Testis (tissue), 3 donors: ENCODE results near the gene CBFA2T3. TPM values are rescaled to one million over a fixed set of nuclear protein-coding genes. Genes with fewer than 3 reads are reported as not detected.

Experiments
- DNase-seq: peaks from one replicate; pipeline ENCODE4 v3.0.0-alpha.2; 2019
- H3K27ac ChIP-seq, 2 donors: fragments of 200-600 bp; sonication (generic); one replicate each; pipeline ENCODE4 v1.5.1; 2019
- H3K27me3 ChIP-seq: fragments of 200-600 bp; sonication (generic); one replicate; pipeline ENCODE4 v1.5.1; 2019
- H3K36me3 ChIP-seq: fragments of 200-600 bp; sonication (generic); one replicate; pipeline ENCODE4 v1.5.1; 2017; ENCODE audit warnings: low read depth; ENCODE audit errors: missing control alignments
- H3K4me1 ChIP-seq: fragments of 200-600 bp; sonication (generic); one replicate; pipeline ENCODE4 v1.5.1; 2019
- H3K4me3 ChIP-seq, 2 donors: fragments of 200-600 bp; sonication (generic); one replicate each; pipeline ENCODE4 v1.5.1; 2017 to 2019
- H3K9me3 ChIP-seq: fragments of 200-600 bp; sonication (generic); one replicate; pipeline ENCODE4 v1.5.1; 2017
- POLR2A ChIP-seq: fragments of 450-650 bp; IDR thresholded peaks from one replicate; pipeline ENCODE4 v1.6.1; 2017; ENCODE audit warnings: antibody characterized with exemption, mild to moderate bottlenecking, moderate library complexity
- WGBS, 2 donors: methylation state at CpG; one replicate each; pipeline ENCODE4 v1.1.5; 2018; 5-methylcytosine and 5-hydroxymethylcytosine counted together
- intact Hi-C: fragments of 100-400 bp; cut with DNase I; formaldehyde crosslinking; loops from one replicate; pipeline ENCODE4 v1.15.1; 2023; ENCODE audit warnings: low total_unique reads
- polyA plus RNA-seq: library from polyadenylated mRNA; stranded (reverse); fragments of 350-450 nt; fragmentation: Illumina TruSeq; extraction: RNeasy Lipid Tissue Mini Kit (QIAGEN cat#74804); gene quantifications from one replicate; pipeline ENCODE4 v1.2.3, GENCODE V29; 2014; ENCODE audit warnings: low read depth, low replicate concordance; ENCODE audit not compliant: insufficient read depth
- total RNA-seq, 2 donors: library from RNA; depleted of rRNA; stranded (reverse); fragments of >200 nt; gene quantifications; one replicate each; pipeline ENCODE4 v1.2.3, GENCODE V29; 2016
- TF ChIP-seq, protein P1 (sequence below), 3 experiments: fragments of 450-650 bp in 2 of 3; fragments of 200-600 bp in 1 of 3; sonication (generic) in 1 of 3; IDR thresholded peaks; one replicate each; pipeline ENCODE4 v1.5.1; 2016 to 2019; ENCODE audit warnings: antibody characterized with exemption in 3 of 3, mild to moderate bottlenecking in 2 of 3, moderate library complexity in 1 of 3

Gene CBFA2T3
- total and polyA plus RNA-seq, 3 donors from 2014 or later: 7.1 to 11.9 (median 9.2) TPM

DNA sequence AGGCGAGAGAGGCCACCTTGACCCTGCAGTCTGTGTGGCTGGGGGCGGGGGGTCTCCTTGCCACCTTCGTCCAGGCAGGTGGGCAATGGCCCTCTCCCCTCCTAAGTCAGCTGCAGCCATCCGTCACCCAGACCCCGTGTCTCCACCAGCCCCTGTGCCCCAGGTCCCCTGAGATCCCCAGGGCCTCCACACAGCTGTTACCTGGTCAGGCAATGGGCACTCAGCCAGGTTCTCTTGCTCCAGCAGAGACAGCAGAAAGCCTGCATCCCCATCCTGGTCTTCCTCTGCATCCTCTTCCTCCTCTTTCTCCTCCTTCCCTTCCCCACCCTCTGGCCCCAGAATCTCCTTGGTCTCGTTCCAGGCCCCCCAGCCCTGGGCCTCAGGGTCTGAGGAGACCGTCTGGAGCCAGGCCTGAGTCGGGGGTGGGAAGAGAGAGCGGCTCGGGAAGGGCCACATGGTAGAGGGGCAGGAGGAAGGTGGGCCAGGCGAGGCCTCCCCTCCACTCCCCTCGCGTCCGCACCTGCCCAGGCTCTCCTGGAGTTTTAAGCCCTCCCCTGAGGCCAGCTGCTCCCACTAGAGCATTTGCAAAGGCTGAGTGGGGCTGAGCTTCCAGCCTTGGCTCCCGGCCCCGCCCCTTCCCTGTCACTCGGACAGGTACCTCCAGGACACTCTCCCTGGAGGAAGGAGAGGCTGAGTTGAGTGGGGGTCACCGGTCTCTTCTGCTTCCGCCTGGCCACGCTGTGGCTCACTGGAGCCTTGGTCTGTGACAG, 110.7 kb downstream of the CBFA2T3 start, which contains the start of gene PABPN1L:
PABPN1L (minus strand) TSS at position 510 of the 770 bp plus-strand sequence; CDS start at position 456, 54 bp downstream.
- Histone ChIP-seq H3K27me3 (no peaks in the 10 kb centered on the region), H3K27ac (no peak within 1 kb of the TSS), H3K9me3 (no peaks in the 10 kb centered on the region), H3K36me3 (no peaks in the 10 kb centered on the region), H3K4me1 (peaks cover 4% of the 10 kb centered on the region), H3K4me3 (no peak within 1 kb of the TSS)
- DNase-seq: no peak
- WGBS, 2 donors: 70 to 79% methylated on average over 10 to 20 of the region's 20 CpGs
- intact Hi-C loops: no loop called here
- no peak for TF ChIP-seq POLR2A

DNA sequence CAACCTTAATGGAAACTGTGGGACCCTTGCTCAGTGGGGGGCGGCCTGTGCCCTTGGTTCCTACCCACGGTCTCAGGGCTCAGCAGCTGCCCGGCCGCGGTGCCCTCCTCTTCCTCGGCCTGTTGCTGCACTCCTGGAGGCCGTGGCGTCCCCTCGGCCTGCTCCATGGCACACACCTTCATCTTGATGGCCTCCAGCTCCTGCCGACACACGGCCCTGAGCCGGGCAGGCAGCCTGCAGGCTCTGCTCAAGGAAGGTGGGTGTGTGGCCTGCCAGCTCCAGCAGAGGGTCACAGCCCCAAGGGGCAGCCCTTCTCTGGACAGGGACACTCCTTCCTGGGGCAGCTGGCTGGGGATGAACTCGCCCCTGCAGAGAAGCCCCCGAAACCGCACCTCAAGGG, 111.3 kb downstream of the CBFA2T3 start:
- DNase-seq: no peak
- intact Hi-C loops: no loop called here
- Histone ChIP-seq H3K36me3 (no peaks in the 10 kb centered on the region), H3K27ac (no peak overlapping the region), H3K9me3 (no peaks in the 10 kb centered on the region), H3K27me3 (no peaks in the 10 kb centered on the region), H3K4me1 (no peaks in the 10 kb centered on the region), H3K4me3 (no peak overlapping the region)
- 60 to 72% methylated on average over 1 to 9 of the region's 15 CpGs for WGBS, 2 donors
- TF ChIP-seq, protein P1, sequence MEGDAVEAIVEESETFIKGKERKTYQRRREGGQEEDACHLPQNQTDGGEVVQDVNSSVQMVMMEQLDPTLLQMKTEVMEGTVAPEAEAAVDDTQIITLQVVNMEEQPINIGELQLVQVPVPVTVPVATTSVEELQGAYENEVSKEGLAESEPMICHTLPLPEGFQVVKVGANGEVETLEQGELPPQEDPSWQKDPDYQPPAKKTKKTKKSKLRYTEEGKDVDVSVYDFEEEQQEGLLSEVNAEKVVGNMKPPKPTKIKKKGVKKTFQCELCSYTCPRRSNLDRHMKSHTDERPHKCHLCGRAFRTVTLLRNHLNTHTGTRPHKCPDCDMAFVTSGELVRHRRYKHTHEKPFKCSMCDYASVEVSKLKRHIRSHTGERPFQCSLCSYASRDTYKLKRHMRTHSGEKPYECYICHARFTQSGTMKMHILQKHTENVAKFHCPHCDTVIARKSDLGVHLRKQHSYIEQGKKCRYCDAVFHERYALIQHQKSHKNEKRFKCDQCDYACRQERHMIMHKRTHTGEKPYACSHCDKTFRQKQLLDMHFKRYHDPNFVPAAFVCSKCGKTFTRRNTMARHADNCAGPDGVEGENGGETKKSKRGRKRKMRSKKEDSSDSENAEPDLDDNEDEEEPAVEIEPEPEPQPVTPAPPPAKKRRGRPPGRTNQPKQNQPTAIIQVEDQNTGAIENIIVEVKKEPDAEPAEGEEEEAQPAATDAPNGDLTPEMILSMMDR (IDR thresholded peaks at IDR 0.05): no peak
- no peak for TF ChIP-seq POLR2A

DNA sequence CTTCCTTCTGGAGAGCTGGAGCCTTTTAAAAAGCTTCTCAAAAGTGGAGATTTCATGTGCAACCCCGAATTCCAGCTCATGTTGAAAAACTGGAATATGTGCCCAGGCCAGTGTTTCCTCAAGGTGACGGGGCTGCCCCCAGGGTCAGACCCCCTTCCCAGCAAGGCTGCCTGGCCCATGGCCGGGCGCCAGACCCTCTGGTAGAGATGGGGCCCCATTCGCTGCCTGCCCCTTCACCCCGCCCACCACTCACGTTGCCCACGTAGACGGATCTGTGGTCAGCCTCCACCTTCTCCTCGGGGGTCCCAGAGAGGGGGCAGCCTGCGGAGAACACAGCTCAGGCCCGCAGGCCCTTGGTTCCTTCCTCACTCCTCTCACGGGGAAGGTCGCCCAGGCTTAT, 111.7 kb downstream of the CBFA2T3 start:
- DNase-seq: no peak
- H3K27me3 ChIP-seq: no peaks in the 10 kb centered on the region
- H3K36me3 ChIP-seq: no peaks in the 10 kb centered on the region
- H3K27ac ChIP-seq: no peak overlapping the region
- no peaks in the 10 kb centered on the region for H3K4me1 ChIP-seq
- H3K9me3 ChIP-seq: no peaks in the 10 kb centered on the region
- 77 to 84% methylated on average over 12 to 14 of the region's 14 CpGs for WGBS, 2 donors
- TF ChIP-seq, protein P1 (IDR thresholded peaks at IDR 0.05): no peak
- TF ChIP-seq POLR2A: no peak
- intact Hi-C loops: no loop called here
- no peak overlapping the region for H3K4me3 ChIP-seq

DNA sequence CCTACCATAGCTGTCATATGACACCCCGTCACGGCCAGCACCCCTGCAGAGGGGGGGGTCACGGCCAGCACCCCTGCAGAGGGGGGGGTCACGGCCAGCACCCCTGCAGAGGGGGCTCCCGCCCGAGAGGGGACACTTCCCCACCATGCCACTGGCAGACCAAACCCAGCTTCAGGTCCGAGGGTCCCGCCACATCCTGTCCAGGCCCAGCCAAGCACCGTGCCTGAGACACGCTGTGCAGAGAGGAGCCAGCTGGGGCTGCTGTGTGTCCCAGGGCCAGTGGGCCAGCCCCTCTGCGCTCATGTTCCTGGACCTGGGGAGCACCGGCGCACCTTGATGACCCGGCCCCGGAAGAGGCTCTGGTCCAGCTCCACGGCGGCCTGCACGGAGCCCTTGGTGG, 112.5 kb downstream of the CBFA2T3 start:
- Histone ChIP-seq H3K27me3 (no peaks in the 10 kb centered on the region), H3K36me3 (no peaks in the 10 kb centered on the region), H3K4me1 (no peaks in the 10 kb centered on the region), H3K4me3 (no peak overlapping the region), H3K27ac (no peak overlapping the region), H3K9me3 (no peaks in the 10 kb centered on the region)
- no peak for TF ChIP-seq POLR2A
- TF ChIP-seq, protein P1 (IDR thresholded peaks at IDR 0.05): no peak
- DNase-seq: no peak
- 88% methylated on average over 18 of the region's 18 CpGs; no CpG with 5 or more reads in 1 of the 2 donors for WGBS, 2 donors
- intact Hi-C loops: no loop called here

DNA sequence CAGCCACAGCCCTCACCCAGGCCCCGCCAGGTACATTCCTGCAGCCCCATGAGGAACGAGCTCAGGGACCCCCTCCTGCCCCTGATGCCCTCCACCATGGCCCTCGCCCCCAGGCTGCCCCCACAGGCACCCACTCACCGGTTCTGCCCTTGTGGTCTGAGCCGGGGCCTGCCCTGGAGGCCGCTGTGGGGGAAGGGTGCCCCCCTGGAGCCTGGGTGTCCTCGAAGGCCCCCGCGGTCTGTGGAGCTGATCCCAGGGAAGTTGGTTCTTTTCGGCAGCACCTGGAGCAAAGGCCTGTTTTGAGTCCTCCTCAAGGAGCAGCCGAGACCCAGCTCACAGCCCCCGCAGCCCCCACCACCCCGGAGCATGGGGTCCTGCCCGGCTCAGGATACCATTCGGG, 112.9 kb downstream of the CBFA2T3 start:
- intact Hi-C loops: no loop called here
- Histone ChIP-seq H3K4me3 (no peak overlapping the region), H3K27ac (no peak overlapping the region), H3K27me3 (no peaks in the 10 kb centered on the region), H3K4me1 (no peaks in the 10 kb centered on the region), H3K36me3 (no peaks in the 10 kb centered on the region), H3K9me3 (no peaks in the 10 kb centered on the region)
- TF ChIP-seq, protein P1 (IDR thresholded peaks at IDR 0.05): no peak
- no peak for TF ChIP-seq POLR2A
- 89% methylated on average over 15 of the region's 15 CpGs; no CpG with 5 or more reads in 1 of the 2 donors for WGBS, 2 donors
- no peak for DNase-seq
